Measurements from ENCODE around the gene MSRB3.

Gene MSRB3

DNA sequence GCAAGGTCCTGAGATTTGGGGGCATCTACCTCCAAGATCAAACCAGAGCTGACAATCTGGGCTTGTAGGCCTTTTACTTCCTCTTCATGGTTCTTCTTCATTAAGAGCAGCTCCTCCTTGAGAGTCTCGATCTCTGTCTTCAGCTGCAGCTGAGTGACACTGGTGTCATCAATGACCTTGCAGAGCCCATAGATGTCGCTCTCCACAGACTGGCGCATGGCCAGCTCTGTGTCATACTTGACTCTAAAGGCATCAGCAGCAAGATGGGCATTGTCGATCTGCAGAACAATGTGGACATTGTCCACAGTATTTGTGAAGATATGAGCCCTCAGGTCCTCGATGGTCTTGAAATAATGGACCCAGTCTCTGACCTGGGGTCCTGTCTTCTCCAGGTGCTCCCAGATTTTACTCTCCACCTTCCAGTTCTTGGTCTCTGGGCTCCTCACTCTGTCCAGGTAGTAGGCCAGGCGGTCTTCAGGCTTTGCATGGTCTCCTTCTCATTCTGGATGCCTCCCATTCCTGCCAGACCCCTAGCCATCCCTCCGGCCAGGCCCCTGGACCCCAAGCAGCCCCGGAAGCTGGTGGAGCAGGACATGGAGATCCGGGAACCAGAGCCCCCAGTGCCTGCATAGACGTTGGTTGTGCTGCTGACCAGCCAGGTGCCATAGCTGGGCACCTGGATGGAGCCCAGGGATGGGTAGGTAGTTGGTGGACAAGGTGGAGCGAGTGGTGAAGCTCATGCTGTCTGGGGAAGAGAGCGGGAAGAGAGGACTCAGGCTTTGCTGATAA lies 141.0 kb downstream of the MSRB3 start:
- DNase-seq (ENCODE audit: low read depth): no peak
- no peak overlapping the region for H3K4me3 ChIP-seq (ENCODE audit: low read length)
- TF ChIP-seq, protein P1, sequence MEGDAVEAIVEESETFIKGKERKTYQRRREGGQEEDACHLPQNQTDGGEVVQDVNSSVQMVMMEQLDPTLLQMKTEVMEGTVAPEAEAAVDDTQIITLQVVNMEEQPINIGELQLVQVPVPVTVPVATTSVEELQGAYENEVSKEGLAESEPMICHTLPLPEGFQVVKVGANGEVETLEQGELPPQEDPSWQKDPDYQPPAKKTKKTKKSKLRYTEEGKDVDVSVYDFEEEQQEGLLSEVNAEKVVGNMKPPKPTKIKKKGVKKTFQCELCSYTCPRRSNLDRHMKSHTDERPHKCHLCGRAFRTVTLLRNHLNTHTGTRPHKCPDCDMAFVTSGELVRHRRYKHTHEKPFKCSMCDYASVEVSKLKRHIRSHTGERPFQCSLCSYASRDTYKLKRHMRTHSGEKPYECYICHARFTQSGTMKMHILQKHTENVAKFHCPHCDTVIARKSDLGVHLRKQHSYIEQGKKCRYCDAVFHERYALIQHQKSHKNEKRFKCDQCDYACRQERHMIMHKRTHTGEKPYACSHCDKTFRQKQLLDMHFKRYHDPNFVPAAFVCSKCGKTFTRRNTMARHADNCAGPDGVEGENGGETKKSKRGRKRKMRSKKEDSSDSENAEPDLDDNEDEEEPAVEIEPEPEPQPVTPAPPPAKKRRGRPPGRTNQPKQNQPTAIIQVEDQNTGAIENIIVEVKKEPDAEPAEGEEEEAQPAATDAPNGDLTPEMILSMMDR (conservative IDR thresholded peaks at IDR 0.05; ENCODE audit: low read depth, low read length): no peak

DNA sequence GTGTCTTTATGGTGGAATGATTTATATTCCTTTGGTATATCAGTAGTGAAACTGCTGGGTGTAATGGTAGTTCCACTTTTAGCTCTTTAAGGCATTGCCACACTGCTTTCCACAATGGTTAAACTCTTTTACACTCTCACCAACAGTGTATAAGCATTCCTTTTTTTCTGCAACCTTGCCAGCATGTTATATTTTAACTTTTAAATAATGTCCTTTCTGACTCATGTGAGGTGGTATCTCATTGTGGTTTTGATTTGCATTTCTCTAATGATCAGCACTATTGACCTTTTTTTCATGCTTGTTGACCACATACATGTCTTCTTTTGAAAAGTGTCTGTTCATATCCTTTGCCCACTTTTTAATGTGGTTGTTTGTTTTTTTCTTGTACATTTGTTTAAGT lies 142.5 kb downstream of the MSRB3 start:
- no peak for DNase-seq (ENCODE audit: low read depth)

DNA sequence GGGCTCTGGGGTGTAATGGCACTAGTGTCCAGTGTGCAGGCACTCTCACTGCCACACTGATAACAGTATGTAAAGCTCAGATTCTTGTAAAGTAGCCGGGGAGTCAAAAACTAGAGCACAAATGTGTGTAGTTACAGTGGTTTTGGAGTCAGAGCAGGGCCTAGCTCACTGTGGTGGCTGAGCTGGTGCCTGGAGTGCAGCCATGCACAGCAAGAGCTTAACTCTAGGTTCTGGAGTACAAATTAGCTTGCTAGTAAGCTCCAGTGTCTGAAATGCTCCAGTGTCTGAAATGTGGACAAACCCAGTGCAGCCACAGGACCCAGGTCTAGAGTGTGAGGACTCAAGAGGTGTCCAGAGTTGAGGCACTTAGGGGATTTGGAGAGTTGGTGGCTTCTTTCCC lies 149.2 kb downstream of the MSRB3 start:
- DNase-seq (ENCODE audit: low read depth): no peak
- TF ChIP-seq, protein P1 (conservative IDR thresholded peaks at IDR 0.05; ENCODE audit: low read depth, low read length): no peak
- H3K4me3 ChIP-seq (ENCODE audit: low read length): no peak overlapping the region

More for the DNA sequence above, 142.5 kb downstream of the MSRB3 start:
- no peak overlapping the region for H3K4me3 ChIP-seq (ENCODE audit: low read length)
- TF ChIP-seq, protein P1 (conservative IDR thresholded peaks at IDR 0.05; ENCODE audit: low read depth, low read length): no peak

DNA sequence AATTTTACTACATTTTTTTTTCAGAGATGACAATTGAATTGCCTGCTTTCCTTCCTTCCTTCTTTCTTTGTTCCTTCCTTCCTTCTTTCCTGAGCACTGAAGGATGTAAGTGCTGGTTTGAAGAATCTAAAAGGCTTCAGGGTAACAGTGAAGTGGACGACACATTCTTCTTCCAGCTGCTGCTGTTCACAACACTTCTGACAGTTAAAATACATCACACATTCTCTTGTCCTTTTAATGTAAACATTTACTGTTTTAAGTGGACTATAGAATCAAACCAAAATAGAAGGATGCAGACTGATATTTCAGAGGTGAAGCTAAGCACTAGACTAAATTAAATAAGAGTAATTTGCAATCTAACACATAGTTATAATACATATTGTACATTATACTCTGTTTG lies 151.5 kb downstream of the MSRB3 start:
- DNase-seq (ENCODE audit: low read depth): no peak
- TF ChIP-seq, protein P1 (conservative IDR thresholded peaks at IDR 0.05; ENCODE audit: low read depth, low read length): no peak
- H3K4me3 ChIP-seq (ENCODE audit: low read length): no peak overlapping the region

DNA sequence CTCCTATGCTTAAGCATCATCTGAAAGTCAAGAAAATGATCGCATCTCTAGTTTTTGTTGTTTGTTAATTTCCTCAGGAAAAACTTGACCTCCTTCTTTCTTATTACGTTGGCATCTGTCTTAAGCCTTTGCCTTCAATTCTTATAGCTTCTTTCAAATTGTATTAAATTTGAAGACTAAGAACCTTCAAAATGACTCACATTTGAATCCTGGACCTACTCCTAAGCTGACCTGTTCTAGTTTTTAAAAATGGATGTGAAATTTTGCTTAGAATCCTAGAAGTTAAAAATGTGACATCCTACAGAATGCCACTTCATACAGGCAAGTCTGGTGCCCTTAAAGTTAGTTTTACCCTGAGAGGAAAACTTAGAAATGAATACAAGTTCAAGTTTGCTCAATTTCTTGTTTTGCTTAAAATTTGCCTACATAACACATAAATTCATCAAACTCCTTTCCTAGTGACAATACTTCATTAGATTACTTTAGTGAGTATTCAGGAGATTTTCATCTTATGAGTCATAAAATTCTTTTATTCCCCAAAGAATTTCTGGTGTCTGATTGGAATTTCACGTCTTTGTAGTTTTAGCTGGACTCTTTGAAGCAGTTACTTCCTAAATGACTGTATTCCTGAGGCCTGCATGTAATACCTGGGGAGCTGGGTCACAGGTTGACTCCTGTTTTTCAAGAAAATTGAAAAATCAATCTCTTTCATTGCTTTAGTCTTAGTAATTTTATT lies 152.3 kb downstream of the MSRB3 start:
- TF ChIP-seq, protein P1 (conservative IDR thresholded peaks at IDR 0.05; ENCODE audit: low read depth, low read length): no peak
- DNase-seq (ENCODE audit: low read depth): no peak
- no peak overlapping the region for H3K4me3 ChIP-seq (ENCODE audit: low read length)

DNA sequence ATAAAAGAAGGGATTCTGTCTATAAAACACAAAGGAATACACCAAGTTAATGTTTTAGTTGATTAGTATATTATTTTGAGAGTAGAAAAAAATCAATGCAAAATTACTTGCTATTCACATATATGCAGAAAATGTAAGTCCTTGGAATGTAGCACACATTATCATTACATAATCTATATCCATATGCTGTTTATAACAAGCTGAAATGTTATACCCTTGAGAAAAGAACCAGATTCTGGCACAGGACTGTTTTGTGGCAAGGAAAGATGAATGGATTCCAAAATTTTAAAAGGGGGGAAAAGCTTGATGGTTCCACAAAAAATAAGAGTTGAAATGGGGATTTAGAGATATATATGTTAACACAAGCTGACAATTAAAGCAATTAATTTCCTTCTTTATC lies 153.6 kb downstream of the MSRB3 start:
- no peak overlapping the region for H3K4me3 ChIP-seq (ENCODE audit: low read length)
- no peak for DNase-seq (ENCODE audit: low read depth)
- TF ChIP-seq, protein P1 (conservative IDR thresholded peaks at IDR 0.05; ENCODE audit: low read depth, low read length): no peak

Data from retinal pigment epithelial cell (primary cell).